ENCODE data around the gene CMSS1.
"Not testable (repeated sequence)": the region's sequence is repeated elsewhere in the genome, so short reads cannot be mapped to it uniquely, and the experiment has no call there.

The CMSS1 gene

DNA sequence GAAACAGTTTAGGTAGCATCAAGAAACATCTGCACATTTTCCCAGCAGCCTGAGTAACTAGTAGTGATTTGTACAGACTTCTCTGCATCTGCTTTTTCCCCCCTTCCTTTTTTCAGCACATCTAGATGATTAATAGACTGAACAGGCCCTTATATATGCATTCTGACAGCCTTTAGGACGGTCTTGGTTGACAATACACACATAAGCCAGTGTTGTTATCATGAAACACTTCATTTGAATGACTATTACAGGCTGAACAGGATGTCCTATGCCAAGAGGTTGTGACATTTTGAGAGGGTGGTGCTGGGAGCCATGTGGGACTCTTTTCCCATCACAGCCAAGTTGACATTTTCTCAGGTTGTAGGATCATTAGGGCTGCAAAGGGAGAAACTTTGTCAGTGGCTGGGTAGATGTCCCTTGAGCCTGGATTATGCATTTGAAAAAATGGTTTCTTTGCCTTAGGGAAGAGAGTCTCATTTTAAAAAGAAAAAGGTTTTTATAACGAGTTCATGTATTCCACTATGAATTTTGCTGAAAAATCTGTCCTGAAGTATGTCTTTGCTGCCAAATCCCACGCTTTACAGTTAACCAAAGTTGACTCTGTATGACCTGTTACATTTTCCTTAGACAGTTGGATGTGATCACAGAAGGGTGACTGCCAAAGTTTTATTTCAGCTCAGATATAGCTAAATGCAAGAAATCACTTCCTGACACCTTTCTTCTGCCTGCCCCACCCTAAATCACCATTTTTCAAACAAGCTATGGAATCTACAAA is 223.0 kb downstream of the CMSS1 start:
- DNase-seq: no peak

DNA sequence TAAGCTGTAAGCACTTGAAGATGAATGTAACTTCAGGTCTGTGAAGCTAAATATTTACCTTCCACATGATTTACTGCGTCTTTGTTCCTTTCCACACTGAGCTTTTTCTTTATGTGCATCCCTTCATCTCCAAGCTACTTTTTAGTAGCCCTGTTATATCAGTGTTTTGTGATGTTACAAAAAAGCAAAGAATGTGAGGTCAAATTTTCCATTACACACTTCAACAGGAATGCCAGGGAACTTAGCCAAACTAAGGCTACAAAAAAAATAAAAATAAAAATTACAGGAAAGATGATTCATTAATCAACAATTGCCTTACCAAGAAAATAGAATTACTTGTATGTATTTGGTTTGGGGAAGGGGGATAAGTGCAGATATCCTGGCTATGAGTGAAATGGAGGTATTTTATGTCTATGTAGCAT is 223.7 kb downstream of the CMSS1 start:
- no peak for DNase-seq

DNA sequence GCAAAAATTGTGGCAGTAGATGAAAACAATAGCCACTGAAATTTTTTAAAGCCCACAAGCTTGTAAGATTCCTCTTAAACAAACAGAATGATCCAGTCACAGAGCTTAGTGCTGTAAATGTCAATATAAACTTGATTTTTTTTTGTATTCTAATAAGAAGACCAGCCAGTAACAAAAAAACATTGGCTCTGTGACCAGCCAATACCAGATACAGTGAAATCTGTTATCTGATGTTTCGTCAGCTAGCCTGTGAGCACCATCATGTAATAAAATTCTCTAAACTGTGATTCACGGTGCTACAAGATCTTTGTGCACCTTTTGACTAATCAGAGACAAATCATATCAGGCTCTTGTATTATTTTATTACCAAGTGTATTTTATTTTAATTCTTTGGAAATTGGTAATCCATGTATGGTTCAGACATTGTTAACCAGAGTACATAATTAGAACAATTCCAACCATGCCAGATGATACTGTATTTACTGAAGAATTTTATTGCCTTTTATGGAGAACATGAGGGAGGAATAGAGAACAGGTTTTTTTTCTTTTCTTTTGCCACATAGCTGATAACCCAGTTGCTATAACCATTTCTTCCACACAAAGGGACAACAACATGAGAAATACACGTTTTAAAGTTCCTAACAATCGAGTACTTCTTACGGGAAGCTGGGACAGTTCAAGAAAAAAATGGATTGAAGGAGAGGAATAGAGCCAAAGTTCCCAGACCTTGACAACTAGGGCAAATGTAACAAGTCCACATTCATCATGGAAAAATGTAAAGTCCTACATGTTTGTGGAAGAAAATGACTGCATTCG is 224.7 kb downstream of the CMSS1 start:
- no peak for DNase-seq

DNA sequence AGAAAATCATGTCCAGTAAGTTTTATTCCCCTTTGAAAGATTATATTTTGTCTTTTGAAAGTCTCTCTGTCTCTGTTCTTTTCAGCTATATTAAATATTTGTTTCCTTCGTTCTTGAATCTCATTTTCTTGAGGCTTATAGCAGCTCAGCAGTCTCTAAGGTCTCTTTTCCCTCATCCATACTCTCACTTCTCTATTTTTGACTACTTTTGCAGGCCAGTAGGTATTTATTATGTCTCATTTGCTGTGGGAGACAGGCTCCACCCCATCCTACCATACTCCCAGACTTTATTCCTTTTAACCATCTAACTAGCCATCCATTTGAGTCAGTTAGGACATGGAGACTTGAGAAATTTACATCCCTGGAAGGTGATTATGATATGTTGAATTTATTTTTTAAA is 225.6 kb downstream of the CMSS1 start:
- DNase-seq: no peak

DNA sequence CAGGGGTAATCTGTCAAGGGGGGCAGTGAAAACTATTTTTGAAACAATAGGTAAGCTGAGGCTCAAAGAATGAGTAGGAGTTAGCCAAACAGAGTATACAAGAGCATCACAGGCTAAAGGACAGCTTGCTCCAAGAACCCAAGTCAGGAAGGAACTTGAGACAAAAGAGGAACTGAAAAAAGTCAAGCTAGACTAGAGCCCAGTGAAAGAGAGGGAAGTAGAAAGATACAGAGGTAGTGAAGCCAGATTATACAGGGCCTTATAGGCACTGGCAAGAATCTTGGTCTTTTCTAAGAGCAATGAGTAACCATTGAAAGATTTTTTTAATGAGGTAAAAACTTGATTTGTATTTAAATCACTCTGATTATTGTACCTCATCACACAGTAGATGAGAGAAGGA is 226.7 kb downstream of the CMSS1 start:
- no peak for DNase-seq

DNA sequence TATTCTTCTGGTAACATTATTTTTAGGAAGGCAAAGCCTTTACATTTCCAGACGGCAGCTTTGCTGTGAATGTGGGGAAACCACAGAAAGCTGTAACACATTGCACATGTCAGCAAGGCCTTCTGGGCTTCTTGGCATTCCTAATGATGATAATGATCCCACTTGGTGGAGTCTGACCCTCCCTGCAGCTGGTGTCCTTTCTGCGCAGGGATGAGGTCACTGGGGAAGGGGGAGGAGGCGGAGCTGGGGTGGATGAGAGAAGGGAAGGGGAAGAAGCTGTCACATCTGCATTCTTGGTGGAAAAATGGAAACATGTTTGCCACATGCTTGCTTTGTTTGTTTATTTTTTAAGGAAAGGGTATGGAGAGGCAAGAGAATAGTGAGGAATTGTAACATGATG is 228.0 kb downstream of the CMSS1 start:
- no peak for DNase-seq

DNA sequence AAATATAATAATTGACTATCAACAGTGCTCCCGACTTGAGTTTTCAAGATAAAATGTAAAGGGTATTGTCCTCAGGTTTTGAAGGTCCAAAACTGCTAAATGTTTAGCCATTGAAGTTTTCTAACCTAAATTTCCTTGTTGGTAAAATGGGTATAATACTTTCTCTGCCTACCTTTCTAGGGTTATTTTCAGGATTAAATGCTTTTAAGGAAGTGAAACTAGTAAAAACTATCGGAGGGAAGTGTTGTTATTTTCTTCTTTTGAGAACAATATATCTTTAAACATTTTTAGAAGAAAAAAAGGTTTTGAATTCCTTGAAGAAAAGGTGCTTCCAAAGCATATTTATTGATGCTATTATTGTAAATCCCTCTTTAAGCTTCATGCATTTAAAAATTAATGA is 229.3 kb downstream of the CMSS1 start:
- no peak for DNase-seq

DNA sequence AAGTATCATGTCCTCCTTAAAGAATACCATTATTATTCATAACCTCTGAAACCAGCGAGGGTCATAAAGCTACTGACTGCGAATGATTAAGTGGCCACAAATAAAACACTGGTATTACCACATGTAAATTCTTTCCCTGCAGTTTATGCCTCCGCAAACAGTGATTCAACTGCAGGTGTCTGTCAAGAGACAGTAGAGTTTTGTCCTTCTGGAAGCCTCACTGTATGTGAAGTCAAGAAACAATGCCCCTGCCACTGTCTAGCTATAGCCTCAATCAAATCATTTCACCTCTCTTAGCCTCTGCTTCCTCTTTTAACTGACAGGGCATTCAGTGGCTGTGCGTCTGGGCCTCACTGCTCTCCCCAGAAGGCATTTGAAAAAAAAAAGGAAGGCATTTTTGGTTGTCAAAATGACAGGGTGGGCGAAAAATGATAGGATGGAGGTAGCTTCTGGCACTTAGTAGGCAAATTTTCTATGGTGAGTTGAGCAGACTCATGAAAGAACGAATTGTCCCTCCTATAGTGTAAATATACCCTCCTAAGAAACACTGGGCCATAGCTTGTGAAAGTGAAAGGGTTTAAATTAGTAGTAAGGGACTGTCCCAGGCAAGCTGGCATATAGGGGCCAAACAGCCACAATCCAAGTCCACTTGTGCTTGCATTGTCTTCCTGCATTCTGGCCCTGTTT is 229.9 kb downstream of the CMSS1 start:
- DNase-seq: no peak

DNA sequence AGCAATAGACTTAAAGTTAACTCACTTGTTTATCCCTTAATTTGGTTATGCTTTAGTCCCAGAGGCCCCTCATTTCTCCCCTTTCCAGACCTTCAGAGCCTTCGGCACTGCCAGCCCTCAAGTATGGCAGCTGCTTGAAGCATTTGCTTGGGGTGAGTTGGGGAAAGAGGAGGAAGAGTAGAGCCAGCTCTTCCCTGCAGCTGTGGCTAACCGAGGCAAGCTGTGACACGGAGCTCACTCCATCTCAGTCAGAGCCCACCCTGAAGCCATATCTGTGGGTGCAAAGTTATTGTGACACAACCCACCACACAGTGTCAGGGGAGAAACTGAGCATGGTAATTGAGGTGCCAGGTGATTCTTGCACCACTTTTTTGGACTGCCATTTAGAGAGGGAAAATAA is 230.6 kb downstream of the CMSS1 start:
- no peak for DNase-seq

DNA sequence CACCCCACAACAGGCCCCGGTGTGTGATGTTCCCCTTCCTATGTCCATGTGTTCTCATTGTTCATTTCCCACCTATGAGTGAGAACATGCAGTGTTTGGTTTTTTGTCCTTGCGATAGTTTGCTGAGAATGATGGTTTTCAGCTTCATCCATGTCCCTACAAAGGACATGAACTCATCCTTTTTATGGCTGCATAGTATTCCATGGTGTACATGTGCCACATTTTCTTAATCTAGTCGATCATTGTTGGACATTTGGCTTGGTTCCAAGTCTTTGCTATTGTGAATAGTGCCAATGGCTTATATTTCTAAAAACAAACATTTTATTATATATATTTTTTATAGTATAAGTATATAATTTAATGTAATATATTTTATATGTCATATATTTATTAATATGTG is 233.9 kb downstream of the CMSS1 start:
- DNase-seq: not testable (repeated sequence)

DNA sequence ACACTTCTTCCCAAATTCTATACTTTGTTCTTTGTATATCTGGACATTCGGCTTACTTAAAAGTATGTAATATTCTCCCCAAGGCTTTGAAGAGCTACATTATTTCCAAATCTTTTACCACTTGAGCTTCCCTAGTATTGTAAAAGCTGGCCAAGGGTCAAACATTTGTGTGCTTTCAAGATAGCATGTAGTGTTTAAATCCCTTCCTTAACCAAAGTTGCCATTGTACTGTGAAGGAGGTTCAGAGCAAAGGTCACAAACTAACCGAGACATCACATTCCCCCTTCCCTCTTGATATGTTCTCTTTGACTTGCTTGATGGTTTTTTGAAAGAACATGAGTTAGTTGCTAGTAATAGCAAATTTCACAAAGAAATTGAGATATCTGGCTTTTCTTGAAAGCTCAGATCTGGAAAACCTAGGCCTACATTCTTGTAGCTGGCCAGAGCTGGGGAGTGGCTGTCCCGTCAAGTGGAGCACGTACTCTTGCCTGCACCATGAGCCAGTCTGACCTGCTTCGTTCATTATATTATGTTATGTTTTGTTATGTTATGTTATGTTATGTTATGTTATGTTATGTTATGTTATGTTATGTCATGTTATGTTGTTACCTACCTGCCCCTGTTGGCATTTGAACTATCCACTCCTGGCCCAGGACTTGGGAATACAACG is 236.4 kb downstream of the CMSS1 start:
- no peak for DNase-seq

DNA sequence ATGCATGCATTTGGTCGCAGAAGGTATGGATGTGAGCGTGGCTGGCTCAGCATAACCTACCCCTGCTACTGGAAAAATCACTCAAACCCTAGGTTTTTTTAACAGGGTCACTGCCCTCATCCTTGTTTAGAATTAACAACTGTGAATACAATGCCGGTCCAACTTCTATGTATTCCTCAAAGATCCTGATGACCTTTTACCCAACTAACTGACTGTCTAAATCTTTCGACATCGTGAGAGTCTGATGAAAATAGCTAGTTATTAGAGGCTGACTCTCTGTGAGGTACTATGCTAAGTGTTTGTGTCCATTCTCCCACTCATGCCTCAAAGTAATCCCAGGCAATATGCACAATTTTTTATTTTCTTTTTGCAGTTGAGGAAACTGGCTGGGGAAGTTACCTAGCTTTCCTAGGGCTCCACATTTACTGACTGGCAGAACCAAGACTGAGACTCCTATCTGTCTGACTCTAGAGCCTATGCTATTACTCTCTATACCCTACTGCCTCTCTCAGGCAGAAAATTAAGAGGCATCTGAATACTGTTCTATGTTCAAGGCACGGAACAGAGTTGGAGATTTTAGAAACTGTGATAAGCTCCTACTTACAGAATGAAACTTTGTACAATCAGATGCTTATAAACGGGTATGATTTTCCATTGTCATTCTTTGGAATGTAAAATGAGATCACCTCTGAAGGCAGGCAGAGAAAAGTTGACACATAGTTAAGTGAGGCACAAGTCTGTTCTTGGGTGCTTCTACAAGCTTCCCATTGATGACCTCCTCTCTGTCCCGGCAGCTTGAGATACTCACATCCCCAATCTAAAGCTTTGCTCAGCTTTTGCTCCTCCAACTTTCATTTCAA is 240.3 kb downstream of the CMSS1 start:
- no peak for DNase-seq

DNA sequence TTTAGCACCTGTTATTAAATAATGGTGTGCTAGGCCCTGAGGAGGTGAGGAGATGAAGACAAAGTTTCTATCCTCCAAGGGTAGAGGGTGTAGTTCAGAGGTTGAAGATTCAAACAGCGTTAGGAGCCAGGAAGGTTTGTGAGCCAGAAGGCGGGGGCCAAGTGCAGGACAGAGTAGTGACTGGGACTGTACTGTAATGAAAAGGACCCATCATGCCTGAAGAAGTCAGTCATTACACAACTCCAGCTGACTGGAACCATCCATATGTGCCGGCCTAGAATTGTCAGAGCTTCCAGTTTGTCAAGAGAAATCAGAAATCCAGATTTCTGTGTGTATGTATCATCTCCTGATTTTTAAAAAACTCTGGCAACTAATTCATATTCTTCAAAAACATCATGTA is 241.8 kb downstream of the CMSS1 start:
- no peak for DNase-seq

DNA sequence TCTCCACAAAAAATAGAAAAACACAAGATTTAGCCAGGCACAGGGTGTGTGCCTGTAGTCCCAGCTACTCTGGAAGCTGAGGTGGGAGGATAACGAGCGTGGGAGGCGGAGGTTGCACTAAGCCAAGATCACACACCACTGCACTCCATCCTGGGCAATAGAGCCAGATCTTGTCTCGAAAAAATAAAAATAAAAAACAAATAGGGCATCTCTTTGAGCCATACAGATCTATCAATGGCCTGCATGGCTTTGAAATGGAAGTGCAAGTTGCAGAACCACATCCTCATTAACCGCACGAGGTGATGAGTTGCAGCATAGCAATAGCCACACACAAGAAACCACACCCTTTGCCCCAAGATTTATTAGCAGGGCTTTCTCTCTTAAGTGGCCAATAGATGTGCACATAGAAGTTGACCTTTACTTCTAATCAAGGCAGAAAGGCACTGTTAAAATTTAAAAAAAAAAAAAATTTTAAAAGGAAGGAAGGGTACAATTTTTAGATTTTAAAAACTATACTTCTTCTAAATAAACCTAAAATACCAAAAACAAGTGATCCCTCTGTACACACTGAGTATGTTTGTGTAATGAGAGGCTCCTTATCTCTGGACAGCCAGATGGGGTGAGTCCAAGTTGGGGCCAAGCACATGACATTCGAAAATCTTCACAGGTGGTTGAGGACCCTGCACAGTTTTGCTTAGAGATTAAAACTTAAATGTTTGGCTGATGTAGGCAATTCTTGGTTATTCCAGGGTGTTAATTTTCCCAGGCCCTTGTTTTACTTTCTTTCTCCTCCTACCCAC is 243.2 kb downstream of the CMSS1 start:
- DNase-seq: no peak

DNA sequence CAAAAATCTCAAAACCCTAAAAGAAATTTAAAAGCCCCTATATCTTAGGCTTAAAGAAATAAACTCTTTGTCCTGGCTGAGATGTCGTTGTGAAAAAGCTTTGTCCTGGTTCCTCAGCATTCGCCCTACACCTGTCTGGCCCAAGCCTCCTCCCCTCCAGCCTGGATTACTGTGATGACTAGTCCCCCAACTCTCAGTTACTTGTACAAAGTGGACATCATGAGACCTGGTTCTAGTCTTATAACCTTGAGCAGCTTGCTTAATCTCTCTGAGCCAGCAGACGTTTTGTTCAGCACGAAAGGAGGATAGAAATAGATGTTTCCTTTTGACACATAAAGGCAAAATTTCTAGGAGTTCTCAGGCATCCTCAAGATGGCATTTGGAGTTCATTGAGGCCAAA is 245.0 kb downstream of the CMSS1 start:
- DNase-seq: no peak

DNA sequence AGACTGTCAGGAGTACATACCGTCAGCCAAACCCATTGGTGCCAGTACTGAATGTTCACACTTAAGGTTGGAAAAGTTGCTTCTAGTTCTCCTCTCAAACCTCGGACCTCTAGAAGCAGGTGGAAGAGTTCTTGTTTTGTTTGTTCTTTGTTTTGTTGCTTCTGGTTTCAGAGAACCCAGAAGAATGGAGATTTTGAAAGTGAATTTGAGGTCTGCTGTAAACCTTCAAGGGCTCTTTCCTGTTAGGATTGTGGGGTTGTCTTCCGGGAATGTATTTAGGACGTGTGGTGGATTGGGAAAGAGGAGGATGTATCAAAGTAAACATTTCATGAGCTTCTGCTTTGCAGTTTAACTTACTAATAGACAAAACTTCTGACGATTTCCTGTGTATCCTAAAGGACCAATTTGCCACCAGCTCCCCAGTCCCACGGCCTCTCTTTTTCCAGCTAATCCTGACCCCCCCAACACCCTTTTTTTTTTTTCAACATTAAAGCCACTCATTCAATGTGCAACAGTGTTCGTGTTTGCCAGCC is 246.3 kb downstream of the CMSS1 start:
- DNase-seq: no peak

DNA sequence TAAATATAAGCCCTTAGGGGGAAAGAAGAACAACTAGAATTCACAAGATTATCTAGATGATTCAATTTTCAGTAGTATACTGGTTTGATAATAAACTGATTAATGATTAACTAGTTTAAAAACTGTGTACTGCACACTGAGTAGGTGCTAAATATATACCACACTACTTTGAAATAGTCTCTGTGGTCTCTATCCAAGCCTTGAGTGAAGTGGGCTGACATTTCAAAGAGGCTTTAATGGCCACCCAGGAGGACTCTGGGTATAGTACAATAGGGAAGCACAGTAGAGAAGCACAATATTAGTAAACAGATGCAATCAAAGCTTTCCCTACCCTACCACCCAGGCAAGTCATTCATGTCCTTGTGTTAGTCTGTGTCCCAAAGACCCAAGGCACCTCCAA is 249.9 kb downstream of the CMSS1 start:
- DNase-seq: no peak

DNA sequence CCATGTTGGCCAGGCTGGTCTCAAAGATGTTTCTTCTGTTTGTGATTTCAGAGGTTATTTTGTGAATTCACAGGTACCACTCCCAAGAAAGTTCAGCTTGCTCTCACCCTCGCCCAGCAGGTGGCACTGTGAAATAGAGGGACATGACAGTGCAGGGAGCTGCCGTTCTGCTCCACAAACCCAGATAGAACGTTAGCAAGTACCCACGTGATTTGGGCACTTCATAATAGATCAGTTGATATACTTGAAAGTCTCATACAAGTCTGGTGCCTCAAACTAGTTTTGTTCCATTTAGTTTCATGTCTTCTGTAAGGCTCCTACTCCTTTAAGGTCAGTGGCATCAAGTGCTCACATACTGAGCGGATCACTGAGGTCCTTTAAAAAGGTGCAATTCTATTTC is 251.2 kb downstream of the CMSS1 start:
- DNase-seq: peak; percentile 90

DNA sequence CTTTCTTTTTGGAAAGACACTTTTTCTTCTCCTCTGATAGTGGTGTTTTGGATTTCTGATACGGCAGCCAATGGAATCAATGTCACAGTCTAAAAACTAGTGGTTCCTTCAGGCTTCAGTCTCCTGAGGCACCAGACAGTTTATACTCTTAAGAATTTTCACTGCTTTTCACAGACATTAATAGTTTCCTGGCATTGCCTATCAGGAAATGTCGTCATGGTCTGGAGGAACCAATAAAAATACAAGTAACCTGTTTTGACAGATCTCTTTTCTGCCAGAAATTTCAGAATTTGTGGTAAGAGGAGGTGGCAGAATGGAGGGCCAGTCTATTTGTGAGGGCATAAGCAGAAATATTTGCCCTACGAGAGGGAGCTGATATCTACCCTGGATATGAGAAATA is 251.8 kb downstream of the CMSS1 start:
- no peak for DNase-seq

DNA sequence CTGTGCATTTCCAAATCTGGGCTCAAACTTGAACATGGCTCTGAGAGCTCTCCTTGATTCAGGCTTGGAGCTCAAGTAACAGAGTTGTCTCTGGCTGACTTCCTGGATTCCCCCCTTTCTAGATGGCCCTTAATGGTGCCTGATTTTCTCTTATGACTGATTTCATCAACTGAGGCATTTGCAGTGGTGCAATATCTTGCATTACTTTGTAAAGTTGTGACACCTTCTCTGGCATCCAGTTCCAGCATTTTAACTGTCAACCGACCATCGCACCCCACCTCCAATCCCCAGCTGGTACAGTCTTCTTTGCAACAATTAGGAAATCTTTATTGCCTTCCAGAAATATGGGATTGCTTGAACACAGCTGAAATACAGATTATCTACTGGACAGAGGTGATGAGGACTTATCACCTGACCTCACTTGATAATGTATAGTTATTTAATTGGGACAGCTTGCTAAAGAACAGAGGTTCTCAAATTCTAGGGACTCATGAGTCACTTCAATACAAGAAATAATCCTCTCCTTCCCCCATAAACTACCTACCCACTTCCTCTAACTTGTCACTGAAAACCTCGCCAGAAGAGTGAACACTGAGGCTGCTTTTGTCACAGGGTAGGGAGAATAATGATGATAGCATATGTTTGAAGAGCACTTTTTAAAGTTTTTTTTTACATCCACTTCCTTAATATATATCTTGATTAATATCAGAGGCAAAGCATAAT is 254.8 kb downstream of the CMSS1 start:
- no peak for DNase-seq

All from activated CD8-positive, alpha-beta memory T cell treated with anti-CD3 and anti-CD28 coated beads for 24 hours (primary cell).